Measurements from ENCODE around the gene ST6GAL1.
"Not testable (repeated sequence)": the region's sequence is repeated elsewhere in the genome, so short reads cannot be mapped to it uniquely, and the experiment has no call there.

Gene ST6GAL1

GRCh38 chr3:186966406-186966805 lies 36.1 kb downstream of the ST6GAL1 start:
- no peak for FAIRE-seq
- no peak for DNase-seq (ENCODE audit: insufficient read length, low spot score)

GRCh38 chr3:186967236-186967635 lies 36.9 kb downstream of the ST6GAL1 start:
- FAIRE-seq; DNase-seq (ENCODE audit: insufficient read length, low spot score): not testable (repeated sequence)

GRCh38 chr3:186967686-186968085 lies 37.4 kb downstream of the ST6GAL1 start:
- FAIRE-seq (no peak), DNase-seq (ENCODE audit: insufficient read length, low spot score) (no peak)

DNA sequence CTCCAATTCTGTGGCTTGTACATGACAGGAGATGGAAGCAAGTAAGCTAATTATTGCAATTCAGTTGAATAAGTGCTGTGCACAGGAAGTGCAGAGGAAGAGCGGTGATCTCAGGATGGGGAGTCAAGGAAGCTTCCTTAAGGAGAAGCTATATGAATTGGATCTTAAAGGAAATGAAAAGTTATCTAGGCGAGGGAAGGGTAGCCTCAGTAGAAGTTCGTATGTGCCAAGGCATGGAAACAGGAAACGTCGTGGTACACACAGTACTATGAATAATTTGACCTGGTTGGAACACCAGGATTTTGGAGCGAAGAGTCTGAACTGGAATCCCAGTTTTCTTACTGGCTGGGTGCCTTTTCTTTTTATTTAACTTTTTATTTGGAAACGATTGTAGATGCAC lies 39.3 kb downstream of the ST6GAL1 start:
- FAIRE-seq: no peak
- DNase-seq (ENCODE audit: insufficient read length, low spot score): no peak

GRCh38 chr3:186971106-186971505 lies 40.8 kb downstream of the ST6GAL1 start:
- not testable (repeated sequence) for DNase-seq (ENCODE audit: insufficient read length, low spot score); FAIRE-seq

DNA sequence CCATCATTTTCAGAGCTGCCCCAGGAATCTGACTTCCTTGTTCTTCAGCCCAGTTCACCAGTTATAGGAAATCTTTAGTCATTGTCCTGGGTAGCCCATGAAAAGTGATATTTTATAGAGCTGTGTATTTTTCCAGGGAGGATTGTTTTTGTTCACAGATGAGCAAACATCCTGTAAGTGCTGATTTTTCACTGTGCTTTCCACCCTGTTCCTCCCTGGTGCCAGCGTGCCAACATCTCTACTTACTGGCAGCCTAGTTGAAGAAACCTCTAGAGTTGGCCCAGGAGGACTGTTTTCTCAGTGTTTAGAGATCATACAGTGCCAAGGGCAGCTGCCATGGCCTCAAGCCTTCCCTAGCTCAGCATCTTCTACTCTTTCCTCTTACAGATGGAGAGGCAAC lies 41.3 kb downstream of the ST6GAL1 start:
- FAIRE-seq (no peak), DNase-seq (ENCODE audit: insufficient read length, low spot score) (no peak)

GRCh38 chr3:186973702-186974101 lies 43.4 kb downstream of the ST6GAL1 start:
- FAIRE-seq: no peak
- no peak for DNase-seq (ENCODE audit: insufficient read length, low spot score)

DNA sequence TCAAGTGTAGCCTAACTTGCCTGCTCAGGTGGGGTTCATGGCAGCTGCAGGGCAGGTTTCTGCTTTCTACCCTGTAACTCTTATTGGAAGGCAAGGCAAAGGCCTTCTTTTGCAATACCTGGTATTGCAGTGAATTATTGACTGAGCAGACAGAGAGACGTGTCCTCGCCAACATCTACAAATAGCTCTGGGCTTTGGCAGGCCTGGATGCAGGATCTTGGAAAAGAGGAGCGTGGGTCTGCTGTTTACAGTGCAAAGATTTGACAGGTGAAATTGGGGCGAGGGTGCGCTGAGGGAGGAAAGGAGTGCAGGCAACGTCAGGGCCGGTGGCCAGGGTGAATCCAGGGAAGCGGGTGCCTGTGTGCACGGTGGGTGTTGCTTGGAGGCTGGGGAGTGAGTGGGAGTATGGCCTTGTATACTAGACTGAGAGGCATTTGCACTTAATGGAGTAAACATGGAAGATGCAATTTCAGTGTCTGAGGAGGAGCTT lies 44.5 kb downstream of the ST6GAL1 start:
- no peak for FAIRE-seq
- no peak for DNase-seq (ENCODE audit: insufficient read length, low spot score)

- DNase-seq (ENCODE audit: insufficient read length, low spot score): no peak
- FAIRE-seq: no peak
Observed at GRCh38 chr3:186975726-186976125, 45.4 kb downstream of the ST6GAL1 start.

DNA sequence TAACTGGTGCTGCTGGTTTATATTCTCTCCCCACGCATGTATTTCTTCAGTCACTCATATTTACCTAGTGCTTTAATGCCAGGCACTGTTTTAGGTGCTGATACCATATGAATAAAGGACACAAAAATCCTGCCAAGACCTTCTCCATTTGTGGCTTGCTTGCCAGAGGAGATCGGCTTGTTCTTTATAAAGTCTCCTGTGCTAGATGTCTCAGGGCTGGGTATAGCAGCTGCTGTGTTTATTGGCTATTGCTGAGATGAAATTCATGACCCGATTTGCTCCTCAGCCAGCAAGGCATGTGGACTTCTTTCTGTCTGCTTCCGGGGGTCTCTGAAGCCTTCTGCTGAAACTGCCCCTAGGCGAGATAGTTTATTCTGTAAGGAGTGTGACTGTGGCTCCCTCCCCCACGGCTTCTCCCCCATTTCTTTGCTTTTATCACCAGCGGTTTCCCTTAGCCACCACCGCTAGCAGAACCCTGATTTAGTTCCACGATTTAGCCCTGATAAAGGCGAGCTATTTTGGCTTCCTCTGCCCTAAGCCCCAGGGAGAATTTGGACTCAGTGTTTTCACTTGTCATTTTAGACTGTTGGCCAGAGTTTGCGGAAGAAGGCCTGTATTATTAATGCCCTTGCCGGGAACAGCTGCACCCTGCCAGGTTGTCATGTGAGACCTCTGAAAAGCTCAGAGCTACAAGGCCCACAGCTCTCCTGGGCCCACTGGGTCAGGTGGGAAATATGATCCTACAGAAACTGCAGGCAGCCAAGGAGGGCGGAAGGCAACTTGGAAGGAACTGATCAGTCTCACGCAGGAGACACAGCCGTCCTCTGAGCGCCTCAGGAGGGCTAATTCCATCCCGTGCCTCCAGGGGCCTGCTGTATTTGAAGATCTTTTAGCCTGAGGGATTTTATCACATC lies 46.8 kb downstream of the ST6GAL1 start:
- DNase-seq (ENCODE audit: insufficient read length, low spot score): no peak
- no peak for FAIRE-seq

DNA sequence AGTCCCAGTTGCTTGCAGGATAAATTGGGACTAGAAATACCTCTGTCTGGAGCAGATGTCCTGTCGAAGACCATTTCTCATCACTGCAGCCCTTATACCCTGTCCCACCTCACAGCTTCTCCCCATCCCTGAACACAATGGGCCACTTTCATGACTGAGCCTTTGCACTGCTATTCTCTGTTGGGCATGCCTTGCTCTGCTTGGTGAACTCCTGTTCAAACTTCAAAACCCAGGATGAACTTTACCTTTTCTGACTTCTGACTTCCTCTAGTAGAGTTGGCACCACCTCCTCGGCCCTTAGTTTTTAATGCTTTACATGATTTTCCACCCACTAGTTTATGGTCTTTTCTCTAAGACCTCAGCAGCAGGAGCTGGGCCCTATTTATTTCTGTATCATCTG lies 48.4 kb downstream of the ST6GAL1 start:
- FAIRE-seq: no peak

DNA sequence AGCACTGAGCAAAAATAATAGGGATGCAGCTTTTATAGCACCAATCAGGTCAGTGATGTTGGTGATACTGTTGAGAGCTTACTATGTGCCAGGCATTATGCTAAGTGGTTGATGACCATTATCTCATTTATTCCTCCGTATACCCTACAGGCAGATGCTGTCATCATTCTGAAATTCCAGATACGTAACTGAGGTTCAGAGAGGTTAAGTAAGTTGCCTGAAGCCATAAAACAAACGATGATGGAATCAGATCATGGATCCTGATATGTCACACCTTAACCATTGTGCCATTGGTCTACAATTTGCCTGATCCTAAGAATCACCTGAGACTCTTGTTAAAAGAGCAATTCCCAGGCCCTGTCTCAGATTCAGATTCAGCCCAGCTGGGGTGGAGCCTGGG lies 49.5 kb downstream of the ST6GAL1 start:
- DNase-seq (ENCODE audit: insufficient read length, low spot score) (no peak), FAIRE-seq (no peak)

More for the DNA sequence above, 48.4 kb downstream of the ST6GAL1 start:
- no peak for DNase-seq (ENCODE audit: insufficient read length, low spot score)

DNA sequence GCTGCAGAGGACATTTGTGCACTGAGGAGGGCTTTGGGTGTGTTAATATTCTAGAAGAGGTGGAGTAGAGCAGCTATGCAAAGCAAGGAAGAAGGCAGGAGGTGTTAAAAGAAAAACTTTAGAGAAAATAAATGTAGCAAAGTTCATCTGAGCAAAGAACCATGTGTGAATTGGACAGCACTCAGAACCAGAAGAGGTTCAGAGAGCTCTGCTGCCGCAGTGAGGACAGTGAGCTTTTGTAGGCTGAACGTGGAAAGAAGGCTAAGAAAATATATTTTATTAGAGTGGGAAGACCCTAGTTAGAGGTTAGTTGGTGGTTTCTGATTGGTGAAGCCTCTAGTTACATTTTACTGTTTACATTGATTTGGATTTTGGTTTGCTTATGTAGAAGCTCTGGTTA lies 50.7 kb downstream of the ST6GAL1 start:
- DNase-seq (ENCODE audit: insufficient read length, low spot score) (no peak), FAIRE-seq (no peak)

GRCh38 chr3:186983659-186984058 lies 53.3 kb downstream of the ST6GAL1 start:
- FAIRE-seq: no peak

GRCh38 chr3:186984064-186984463 lies 53.7 kb downstream of the ST6GAL1 start:
- FAIRE-seq (no peak), DNase-seq (ENCODE audit: insufficient read length, low spot score) (no peak)

More at GRCh38 chr3:186983659-186984058, 53.3 kb downstream of the ST6GAL1 start:
- no peak for DNase-seq (ENCODE audit: insufficient read length, low spot score)

DNA sequence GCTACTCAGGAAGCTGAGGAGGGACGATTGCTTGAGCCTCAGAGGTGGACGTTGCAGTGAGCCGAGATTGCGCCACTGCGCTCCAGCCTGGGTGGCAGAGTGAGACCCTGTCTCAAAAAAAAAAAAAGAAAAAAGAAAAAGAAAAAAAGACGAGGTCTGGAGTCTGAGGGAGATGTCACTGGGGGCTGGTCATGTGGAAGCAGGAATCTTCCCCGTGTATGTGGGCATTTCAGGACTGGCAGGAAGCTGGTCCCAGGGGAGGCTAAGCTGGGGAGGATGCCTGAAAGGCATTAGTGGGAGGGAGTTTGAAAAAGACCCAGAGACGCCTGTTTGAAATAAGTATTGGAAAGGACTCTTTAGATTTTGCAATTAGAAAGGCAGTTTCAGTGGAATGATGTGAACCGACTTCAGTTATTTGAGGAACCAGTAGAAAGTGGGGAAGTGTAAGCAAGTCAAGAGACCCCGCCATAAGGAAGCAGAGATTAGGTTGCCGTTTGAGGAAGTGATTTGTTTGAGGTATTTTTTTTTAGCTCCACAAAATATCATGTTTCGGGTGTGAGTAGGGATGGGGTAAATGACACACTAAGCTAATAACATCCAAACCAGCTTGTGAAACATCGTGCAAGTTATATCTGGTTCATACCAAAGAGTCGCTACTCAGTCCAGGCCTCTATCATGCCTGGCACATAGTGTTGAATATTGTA lies 55.5 kb downstream of the ST6GAL1 start:
- FAIRE-seq: no peak

GRCh38 chr3:186986406-186986805 lies 56.1 kb downstream of the ST6GAL1 start:
- FAIRE-seq: no peak

More for the DNA sequence above, 55.5 kb downstream of the ST6GAL1 start:
- DNase-seq (ENCODE audit: insufficient read length, low spot score): no peak

DNA sequence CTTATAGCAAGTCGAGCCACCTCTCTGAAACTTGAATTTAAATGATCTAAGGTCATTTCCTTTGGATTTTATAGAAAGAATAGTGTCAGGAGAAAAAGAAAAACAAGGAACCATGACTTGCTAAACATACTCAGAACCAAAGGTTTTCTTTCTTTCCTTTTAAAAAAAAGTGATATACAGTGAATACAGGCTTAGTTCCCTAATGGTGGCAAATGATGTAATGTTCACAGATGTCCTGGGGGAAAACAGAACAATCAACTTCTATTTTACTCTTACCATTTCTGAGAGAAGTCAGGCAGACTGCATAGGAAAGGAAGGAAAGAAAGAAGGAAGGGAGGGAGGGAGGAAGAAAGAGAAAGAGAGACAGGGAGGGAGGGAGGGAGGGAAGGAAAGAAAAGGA lies 56.5 kb downstream of the ST6GAL1 start:
- DNase-seq (ENCODE audit: insufficient read length, low spot score) (no peak), FAIRE-seq (no peak)

More at GRCh38 chr3:186986406-186986805, 56.1 kb downstream of the ST6GAL1 start:
- DNase-seq (ENCODE audit: insufficient read length, low spot score): no peak

DNA sequence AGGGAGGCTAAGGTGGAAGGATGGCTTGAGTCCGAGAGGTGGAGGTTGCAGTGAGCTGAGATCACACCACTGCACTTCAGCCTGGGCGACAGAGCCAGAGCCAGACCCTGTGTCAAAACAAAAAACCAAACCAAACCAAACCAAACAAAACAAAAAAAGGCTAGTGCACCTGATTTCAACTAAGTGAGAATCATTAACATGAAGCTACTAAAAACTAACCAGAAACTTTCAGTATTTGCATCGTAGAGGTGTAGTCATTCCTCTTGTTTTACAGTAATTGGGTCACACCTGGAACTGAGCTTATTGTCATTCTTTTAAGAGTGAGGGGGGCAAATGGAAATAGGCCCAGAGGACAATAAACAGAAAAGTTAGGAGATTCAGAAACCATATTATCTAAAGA lies 58.5 kb downstream of the ST6GAL1 start:
- no peak for DNase-seq (ENCODE audit: insufficient read length, low spot score)
- no peak for FAIRE-seq

DNA sequence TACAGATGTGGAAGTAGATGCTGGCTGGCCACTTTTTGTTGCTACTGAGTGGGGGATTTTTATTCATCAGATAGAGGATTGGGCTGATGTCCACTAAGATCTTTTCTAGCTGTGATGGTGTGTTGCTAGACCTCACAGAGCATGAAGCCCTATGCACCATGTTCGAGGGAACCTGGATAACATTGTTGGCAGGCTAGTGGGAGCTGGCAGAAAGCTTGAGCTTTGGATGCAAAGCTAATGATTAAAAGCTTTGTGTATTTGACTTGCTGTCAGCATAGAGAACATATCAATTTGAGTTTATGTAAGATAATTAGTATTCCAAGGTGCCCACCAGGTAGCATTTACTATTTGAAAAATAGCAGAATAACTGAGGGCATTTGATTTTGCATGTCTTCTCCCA lies 59.1 kb downstream of the ST6GAL1 start:
- FAIRE-seq: no peak
- DNase-seq (ENCODE audit: insufficient read length, low spot score): no peak

DNA sequence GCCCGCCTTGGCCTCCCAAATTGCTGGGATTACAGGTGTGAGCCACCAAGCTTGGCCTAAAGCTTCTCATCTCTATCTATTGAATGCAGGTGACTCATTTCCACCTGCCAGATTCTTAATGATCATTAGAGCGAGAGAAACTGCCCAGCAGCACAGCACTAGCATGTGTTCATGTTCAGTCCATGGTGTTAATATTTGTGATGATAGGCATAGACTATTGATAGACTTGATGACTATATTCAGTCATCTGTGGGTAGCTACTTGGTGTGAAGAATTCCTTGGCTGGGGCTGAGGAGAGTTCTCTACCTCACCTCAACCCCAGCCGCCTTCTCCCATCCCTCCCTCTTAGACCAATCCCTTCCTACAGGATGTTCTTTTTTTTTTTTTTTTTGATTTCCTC lies 60.0 kb downstream of the ST6GAL1 start:
- no peak for FAIRE-seq
- no peak for DNase-seq (ENCODE audit: insufficient read length, low spot score)

Data from HTR-8/SVneo (cell line).